ENCODE data around the gene ERO1B. TPM values are rescaled to one million over a fixed set of nuclear protein-coding genes. Genes with fewer than 3 reads are reported as not detected.
A peak's percentile ranks its signal among the peaks of the same experiment; 100 is the strongest.
"Not testable (repeated sequence)": the region's sequence is repeated elsewhere in the genome, so short reads cannot be mapped to it uniquely, and the experiment has no call there.

Gene ERO1B, protein sequence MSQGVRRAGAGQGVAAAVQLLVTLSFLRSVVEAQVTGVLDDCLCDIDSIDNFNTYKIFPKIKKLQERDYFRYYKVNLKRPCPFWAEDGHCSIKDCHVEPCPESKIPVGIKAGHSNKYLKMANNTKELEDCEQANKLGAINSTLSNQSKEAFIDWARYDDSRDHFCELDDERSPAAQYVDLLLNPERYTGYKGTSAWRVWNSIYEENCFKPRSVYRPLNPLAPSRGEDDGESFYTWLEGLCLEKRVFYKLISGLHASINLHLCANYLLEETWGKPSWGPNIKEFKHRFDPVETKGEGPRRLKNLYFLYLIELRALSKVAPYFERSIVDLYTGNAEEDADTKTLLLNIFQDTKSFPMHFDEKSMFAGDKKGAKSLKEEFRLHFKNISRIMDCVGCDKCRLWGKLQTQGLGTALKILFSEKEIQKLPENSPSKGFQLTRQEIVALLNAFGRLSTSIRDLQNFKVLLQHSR
- 7.2 TPM for total RNA-seq
- long read RNA-seq, partial matches to known transcripts = 1 of 7 reads
- long read RNA-seq, other reads (novel, unspliced or antisense) = 6 of 7 reads

DNA sequence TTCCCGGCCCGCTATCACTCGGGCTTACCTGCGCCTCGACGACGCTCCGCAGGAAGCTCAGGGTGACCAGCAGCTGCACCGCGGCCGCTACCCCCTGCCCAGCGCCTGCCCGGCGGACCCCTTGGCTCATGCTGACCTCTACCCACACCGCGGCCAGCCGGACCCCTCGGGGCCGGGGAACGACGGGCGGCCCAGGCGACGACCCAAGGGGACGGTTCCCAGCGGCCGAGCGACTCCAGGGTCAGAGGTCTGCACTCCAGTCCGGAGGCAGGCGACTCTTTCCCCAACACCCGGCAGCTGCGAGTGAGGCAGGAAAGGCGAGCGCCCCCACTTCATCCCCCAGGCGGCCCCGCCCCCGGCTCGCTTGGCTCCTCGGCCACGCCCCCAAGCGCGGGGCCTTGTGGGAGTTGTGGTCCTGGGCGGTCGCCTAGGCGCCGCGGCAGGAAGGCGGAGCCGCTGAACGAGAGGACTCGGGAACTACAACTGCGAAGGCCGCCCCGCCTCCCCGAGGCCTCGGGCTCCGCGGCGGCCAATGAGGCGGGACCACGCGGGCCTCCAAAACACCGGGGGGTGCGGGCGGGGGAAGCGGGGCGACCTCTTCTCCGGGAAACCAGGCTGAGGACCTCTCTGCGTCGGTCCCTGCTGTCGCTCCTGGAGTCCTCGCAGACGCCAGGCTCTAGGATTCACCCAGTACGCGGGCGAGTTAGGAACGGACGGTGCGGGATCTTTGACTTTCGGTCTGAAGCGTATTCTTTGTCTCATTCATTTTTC, at the start of gene ERO1B:
TSS of gene ERO1B (minus strand) at position 305 of the 771 bp plus-strand sequence. CDS start at position 130, 175 bp downstream.
- H3K36me3 ChIP-seq = no peaks in the 10 kb centered on the region
- peaks cover 24% of the 10 kb centered on the region for H3K4me1 ChIP-seq
- peak within 1 kb of the TSS; percentile 95 for H3K4me3 ChIP-seq
- H3K27ac ChIP-seq (replicated peaks) = peak within 1 kb of the TSS; percentile 88
- intact Hi-C loops (cut with micrococcal nuclease) = no loop called here
- TF ChIP-seq, protein P1, sequence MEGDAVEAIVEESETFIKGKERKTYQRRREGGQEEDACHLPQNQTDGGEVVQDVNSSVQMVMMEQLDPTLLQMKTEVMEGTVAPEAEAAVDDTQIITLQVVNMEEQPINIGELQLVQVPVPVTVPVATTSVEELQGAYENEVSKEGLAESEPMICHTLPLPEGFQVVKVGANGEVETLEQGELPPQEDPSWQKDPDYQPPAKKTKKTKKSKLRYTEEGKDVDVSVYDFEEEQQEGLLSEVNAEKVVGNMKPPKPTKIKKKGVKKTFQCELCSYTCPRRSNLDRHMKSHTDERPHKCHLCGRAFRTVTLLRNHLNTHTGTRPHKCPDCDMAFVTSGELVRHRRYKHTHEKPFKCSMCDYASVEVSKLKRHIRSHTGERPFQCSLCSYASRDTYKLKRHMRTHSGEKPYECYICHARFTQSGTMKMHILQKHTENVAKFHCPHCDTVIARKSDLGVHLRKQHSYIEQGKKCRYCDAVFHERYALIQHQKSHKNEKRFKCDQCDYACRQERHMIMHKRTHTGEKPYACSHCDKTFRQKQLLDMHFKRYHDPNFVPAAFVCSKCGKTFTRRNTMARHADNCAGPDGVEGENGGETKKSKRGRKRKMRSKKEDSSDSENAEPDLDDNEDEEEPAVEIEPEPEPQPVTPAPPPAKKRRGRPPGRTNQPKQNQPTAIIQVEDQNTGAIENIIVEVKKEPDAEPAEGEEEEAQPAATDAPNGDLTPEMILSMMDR (IDR thresholded peaks at IDR 0.05; ENCODE audit: borderline replicate concordance) = no peak
- peak; percentile 98 for DNase-seq
- peaks cover 8% of the 10 kb centered on the region for H3K27me3 ChIP-seq (ENCODE audit: low read depth)
- no peaks in the 10 kb centered on the region for H3K9me3 ChIP-seq (replicated peaks)

DNA sequence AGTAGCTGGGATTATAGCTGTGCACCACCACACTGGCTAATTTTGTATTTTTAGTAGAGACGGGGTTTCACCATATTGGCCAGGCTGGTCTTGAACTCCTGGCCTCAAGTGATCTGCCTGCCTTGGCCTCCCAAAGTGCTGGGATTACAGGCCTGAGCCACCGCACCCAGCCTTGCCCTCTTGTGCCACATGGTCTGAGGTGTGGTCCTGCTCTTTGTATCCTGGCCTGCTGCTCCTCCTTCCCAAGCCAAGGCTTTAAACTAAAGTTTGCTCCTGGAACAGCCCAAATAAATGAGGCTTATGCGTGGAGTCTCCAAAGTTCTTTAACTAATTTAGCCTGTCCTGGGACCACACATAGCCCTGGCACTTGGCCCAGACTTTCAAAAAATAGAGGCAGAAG, 49.7 kb upstream of the ERO1B start:
- intact Hi-C loops (cut with micrococcal nuclease); H3K4me3 ChIP-seq; H3K27ac ChIP-seq (replicated peaks); H3K4me1 ChIP-seq; H3K9me3 ChIP-seq (replicated peaks); H3K27me3 ChIP-seq (ENCODE audit: low read depth); DNase-seq; H3K36me3 ChIP-seq: not testable (repeated sequence)

DNA sequence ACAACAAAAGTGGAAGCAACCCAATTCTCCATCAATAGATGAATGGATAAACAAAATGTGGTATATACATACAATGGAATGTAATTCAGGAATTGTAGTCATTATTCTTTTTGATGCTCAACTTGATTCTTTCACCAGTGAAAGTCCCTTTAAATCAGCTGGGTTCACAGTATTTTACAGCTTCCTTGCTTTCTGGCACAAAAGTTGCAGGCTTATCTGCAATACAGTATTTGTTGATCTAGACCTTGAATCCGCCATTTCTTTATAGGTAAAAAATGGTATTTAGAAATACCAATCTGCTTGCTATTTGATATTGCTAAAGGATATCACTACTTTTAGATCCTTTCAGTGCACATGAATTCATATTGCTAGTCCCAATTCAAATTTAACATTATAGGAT, 44.7 kb upstream of the ERO1B start:
- TF ChIP-seq, protein P1 (IDR thresholded peaks at IDR 0.05; ENCODE audit: borderline replicate concordance) = no peak
- Histone ChIP-seq H3K27me3 (ENCODE audit: low read depth) (no peaks in the 10 kb centered on the region), H3K9me3 (replicated peaks) (peaks cover 36% of the 10 kb centered on the region), H3K27ac (replicated peaks) (no peak overlapping the region), H3K4me1 (no peaks in the 10 kb centered on the region), H3K36me3 (no peaks in the 10 kb centered on the region), H3K4me3 (no peak overlapping the region)
- no peak for DNase-seq
- intact Hi-C loops (cut with micrococcal nuclease) = no loop called here

DNA sequence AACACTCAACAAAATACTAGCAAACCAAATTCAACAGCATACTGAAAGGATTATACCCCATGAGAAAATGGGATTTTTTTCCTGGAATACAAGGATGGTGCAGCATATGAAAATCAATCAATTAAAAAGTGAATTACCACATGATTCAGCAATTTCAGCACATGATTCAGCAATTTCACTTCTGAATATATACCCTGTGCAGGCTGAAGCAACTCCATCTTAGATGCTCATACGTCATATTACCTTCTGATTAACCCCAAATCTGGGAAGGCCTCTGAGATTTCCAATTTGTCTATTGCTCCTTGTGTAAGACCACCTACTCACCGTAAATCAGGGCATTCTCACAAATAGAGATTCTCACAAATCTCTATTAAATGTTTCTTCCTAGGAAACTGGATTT, 43.8 kb upstream of the ERO1B start:
- Histone ChIP-seq H3K9me3 (replicated peaks) (peaks cover 45% of the 10 kb centered on the region), H3K27ac (replicated peaks) (no peak overlapping the region), H3K4me3 (no peak overlapping the region), H3K27me3 (ENCODE audit: low read depth) (no peaks in the 10 kb centered on the region), H3K4me1 (no peaks in the 10 kb centered on the region), H3K36me3 (no peaks in the 10 kb centered on the region)
- intact Hi-C loops (cut with micrococcal nuclease) = no loop called here
- DNase-seq = no peak
- TF ChIP-seq, protein P1 (IDR thresholded peaks at IDR 0.05; ENCODE audit: borderline replicate concordance) = no peak

DNA sequence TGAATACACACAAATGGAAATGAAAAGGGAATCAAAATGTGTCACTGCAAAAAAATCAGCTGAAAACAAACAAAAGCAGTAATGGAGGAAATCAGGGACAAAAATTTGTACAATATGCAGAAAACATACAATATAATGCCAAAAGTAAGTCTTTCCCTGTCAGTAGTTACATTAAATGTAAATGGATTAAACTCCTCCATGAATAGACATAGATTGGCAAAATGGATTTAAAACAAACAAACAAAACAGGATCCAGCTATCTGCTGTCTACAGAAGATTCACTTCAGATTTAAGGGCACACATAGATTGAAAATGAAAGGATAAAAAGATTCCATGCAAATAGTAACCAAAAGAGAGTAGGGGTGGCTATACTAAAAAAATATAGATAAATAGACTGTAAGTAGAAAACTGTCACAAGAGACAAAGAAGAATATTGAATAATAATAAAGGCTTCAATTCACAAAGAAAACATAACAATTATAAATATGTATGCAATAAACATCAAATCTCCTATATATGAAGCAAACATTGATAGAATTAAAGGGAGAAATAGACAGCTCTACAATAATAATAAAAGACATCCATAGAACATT, 42.2 kb upstream of the ERO1B start:
- DNase-seq = no peak
- intact Hi-C loops (cut with micrococcal nuclease) = no loop called here
- no peaks in the 10 kb centered on the region for H3K27me3 ChIP-seq (ENCODE audit: low read depth)
- no peaks in the 10 kb centered on the region for H3K4me1 ChIP-seq
- no peaks in the 10 kb centered on the region for H3K36me3 ChIP-seq
- no peak overlapping the region for H3K4me3 ChIP-seq
- H3K9me3 ChIP-seq (replicated peaks) = peaks cover 45% of the 10 kb centered on the region
- H3K27ac ChIP-seq (replicated peaks) = no peak overlapping the region
- TF ChIP-seq, protein P1 (IDR thresholded peaks at IDR 0.05; ENCODE audit: borderline replicate concordance) = no peak

Measured in left ventricle myocardium inferior (tissue), 1 donor.